HT-29 (cell line): ENCODE measurements around the gene DEK. TPM values are rescaled to one million over a fixed set of nuclear protein-coding genes. Genes with fewer than 3 reads are reported as not detected.
A peak's percentile ranks its signal among the peaks of the same experiment; 100 is the strongest.
"Not testable (repeated sequence)": the region's sequence is repeated elsewhere in the genome, so short reads cannot be mapped to it uniquely, and the experiment has no call there.

ENCODE experiments used
- DNase-seq: peaks from one replicate; pipeline ENCODE4 v3.0.0-alpha.2; 2015; ENCODE audit warnings: low spot score
- total RNA-seq: library from RNA; depleted of rRNA; stranded (reverse); fragments of >200 nt; shearing (Covaris generic); gene quantifications from 2 replicates; pipeline ENCODE4 v1.2.3, GENCODE V29; 2014; rRNA removed

Gene DEK
- total RNA-seq = 139 and 141 TPM in 2 replicates

DNA sequence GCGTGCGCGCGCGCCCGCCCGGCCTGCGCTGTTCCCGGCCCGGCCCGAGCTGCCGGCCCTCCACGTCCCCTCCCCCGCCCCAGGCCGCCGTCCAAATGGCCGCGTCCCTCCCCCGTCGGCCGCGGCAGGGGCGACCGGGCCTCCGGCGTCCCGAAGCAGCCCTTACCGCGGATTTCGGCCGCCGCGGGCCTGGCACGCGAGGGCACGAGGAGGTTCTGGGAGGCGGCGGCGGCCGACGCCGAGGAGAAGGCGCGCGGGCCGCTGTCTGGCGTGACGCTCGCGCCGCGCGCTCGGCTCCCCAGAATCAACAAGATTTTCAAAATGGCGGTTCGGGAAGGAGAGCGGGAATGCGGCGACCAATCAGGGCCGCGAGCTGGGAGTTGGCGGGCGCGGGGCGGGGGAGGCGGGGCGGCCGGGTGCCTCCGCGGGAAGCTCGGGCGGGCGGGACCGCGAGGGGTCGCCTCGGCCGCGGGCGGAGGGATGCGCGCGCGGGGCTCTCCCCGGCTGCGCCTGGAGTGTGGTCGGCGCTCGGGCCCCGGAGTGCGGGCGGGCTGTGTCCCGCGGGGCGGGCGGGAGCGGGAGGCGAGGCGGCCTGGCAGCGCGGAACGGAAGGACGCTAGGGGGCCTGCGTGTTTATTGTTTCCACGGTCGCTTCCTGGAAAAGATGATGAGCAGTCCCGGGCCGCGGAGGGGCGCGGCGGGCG is at the start of gene DEK:
TSS of gene DEK (minus strand) at position 312 of the 704 bp plus-strand sequence. CDS start 543 bp downstream, outside the sequence.
- DNase-seq = peak; percentile 80

- DNase-seq = no peak
Observed at GRCh38 chr6:18312368-18312767, 48.0 kb upstream of the DEK start.

DNA sequence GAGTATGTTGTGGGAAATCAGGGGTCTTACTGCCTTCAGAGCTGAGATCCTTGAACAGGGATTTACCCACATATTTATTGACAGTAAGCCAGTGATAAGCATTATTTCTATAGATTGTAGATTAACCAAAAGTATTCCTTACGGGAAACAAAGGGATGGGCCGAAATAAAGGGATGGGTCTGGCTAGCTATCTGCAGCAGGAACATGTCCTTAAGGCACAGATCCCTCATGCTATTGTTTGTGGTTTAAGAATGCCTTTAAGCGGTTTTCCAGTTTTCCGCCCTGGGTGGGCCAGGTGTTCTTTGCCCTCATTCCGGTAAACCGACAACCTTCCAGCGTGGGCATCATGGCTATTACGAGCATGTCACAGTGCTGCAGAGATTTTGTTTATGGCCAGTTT is 45.7 kb upstream of the DEK start:
- not testable (repeated sequence) for DNase-seq

DNA sequence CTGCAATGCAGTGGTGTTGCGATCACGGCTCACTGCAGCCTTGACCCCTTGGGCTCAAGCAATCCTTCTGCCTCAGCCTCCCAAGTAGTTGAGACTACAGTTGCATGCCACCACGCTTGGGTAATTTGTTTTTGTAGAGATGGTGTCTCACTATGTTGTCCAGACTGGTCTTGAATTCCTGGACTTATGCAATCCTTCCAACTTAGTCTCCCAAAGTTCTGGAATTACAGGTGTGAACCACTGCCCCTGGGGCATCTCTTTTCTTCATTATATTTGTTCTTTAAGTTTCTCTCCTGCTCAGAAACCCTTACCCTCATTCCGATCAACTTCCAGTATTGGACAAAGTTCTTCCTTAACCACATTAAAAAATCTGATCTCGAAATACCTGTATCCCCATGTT is 44.7 kb upstream of the DEK start:
- DNase-seq = no peak

GRCh38 chr6:18308070-18308735 is 43.9 kb upstream of the DEK start:
- no peak for DNase-seq

DNA sequence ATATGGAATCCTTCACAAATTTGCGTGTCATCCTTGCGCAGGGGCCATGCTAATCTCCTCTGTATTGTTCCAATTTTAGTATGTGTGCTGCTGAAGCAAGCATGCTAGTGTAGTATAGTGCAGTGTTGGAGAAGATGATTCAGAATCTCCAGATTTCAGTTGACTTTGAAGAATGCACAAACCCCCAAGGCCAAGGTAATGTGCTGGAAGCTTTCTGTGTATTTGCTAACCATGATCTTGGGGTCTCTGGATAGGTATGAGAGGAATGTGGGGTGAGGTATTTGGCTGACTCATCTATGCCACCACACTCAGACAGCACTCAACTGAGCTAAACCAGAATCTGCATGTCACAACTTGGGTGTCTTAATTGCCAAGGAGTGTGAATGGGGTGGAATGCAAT is 42.6 kb upstream of the DEK start:
- no peak for DNase-seq

- DNase-seq = peak; percentile 28
Observed at GRCh38 chr6:18302561-18303439, 38.5 kb upstream of the DEK start.

DNA sequence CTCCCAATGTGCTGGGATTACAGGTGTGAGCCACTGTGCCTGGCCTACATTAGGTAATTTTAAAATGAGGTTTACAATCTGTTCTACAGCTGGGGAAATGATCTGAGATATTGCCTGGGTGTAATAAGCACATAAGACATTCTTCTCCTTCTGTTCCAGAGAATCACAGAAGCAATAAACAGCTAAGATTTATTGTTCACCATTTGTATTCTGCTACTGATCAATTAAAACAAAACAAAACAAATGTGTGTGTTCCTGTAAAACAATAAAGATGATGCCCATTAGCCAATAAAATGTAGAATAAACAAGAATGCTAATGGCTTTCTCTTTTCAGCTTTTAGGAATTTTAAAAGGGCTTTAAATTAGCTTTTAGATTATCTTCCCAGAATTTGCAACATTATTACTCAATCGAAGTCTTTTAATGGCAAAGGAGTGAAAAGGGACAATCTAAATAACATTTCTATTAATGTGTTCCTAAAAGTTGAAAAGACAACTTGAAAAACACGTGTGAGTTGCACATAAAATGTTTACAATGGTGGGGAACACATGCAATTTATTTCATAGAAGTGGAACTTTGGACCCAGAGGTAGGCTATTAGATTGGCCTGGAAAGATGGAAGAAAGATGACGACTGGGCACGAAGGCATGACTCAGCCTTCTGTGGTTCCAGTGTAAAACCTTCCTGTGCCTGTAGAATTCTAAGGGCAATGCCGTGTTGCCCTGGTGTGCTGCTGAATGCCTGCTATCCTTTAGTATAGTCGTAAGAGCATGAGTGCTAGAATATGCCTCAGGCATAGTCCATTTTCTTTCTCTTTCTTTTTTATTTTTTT is 29.0 kb upstream of the DEK start:
- peak; percentile 69 for DNase-seq

DNA sequence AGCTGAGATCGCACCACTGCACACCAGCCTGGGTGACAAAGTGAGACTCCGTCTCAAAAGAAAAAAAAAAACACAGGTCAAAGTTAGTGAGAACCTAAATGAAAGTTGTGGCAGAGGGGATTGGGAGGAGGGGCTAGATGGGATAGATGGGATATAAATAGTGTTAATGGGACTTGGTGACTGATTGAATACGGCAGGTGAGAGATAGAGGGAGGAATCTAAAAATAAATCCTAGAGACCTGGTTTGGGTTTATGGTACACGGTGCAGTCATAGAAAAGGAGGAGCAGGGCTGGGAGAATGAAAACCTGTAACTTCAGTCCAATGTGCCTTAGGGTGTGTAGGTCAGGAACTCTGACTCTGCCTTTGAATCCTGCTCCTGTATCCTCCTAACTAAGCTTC is 25.0 kb upstream of the DEK start:
- no peak for DNase-seq

DNA sequence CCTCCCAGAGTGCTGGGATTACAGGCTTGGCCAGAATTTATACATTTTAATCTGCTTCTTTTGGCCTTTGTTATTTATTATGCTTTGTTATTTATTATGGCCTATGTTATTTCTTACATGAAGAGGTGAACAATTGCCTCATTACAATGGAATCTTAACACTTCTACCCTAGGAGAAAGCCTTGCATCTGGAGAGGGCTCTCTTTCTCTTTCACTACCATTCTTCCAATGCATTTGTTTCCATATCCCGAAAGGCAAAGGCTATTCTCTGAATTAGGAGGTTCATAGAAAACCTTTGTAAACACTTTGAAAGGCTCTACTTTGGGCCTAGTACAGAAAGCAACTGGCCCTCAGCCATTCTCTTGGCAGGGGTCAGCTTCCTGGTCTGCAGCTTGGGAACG is 19.9 kb upstream of the DEK start:
- no peak for DNase-seq

DNA sequence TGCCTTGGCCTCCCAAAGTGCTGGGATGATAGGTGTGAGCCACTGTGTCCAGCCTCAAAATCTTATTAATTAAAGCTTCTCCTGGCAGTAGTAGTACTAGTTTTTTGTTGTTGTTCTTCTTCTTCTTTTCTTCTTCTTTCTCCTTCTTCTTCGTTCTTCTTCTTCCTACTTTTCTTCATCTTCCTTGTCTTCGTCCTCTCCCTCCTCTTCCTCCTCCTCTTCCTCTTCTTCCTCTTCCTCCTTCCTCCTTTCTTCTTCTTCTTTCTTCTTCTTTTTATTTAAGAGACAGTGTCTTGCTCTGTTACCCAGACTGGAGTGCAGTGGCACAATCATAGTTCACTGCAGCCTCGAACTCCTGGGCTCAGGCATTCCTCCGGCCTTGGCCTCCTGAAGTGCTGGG is 17.2 kb upstream of the DEK start:
- DNase-seq = no peak

DNA sequence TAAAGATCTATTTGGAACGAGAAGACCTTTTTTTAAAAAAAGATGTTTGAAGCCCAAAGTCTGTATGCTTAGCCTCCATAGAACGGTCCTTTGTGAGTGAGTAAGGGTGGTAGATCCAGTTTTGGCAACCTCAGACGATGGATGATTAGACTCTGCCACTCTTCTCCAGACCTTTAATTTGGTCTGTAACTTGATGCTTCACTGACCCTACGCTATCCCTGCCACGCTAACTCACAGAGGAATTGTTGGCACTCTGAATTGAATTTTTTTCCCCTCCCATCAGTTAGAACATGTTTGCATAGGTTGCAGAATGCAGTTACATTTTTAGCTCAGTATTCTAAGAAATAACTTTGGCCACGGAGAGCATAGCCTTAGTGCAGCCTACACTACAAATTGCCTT is 15.8 kb upstream of the DEK start:
- no peak for DNase-seq

DNA sequence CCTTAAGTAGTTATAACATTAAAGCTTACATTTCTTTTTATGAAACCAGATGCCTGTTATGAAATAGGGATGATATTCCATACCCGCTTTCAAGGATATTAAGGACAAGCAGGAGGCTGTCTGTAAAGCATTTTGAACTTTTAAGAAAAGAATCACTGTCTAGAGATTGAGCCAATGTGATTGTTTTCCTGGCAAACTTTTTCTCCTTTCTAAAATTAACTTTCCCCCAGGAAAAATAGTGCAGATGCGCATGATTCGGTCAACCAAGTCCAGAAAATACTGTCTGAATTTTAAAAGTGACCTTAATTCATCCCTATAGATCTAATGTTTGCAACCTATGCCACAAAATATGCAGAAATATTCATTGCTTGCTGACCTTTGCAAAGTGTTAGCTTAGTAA is 15.1 kb upstream of the DEK start:
- no peak for DNase-seq

- DNase-seq = no peak
Observed at GRCh38 chr6:18277237-18278006, 13.1 kb upstream of the DEK start.

DNA sequence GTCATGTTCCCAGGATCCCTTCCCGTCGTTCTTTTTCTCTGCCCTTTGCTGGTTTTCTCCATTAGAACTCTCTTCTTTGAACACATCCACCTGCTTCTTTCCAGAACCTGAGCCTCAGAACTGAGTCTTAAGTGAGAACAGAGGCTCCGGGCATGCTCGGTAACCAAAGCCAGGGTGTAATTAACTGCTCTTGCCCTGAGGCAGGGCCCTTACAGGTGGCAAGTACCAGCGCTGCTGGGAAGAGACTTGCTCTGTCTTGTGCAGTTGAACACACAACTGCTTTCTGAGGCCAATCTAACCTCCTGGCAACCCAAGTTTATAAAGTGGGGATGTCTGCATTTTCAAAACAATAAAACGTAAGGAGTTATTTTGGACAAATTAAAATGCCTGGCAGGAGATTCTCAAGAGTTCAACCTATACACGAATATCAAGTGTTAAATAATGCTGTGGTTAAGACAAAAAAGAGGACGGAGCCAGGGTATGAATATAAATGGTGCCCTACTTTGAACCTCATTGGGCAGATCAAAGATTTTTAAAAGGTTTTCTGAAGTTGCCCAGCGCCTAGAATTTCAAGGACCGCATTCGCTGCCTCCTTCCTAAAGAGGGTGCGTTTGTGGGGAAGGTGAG is 12.4 kb upstream of the DEK start:
- DNase-seq = no peak

DNA sequence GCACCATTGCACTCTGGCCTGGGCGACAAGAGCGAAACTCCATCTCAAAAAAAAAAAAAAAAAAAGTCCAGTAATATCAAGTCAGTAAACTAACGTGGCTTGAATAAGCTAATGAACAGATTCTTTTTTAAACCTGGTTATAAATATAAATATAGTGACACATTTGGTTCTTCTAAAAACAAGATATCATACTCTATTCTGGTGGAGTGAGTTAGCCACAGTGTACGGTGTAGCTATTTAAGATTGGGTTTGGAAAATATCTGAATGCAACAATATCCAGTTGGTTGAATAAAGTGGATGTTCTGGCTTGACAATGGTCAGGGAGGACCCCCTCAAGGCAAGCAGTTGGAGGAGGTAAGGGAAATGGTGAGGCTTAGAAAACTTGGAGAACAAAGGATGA is 5.9 kb upstream of the DEK start:
- DNase-seq = no peak

DNA sequence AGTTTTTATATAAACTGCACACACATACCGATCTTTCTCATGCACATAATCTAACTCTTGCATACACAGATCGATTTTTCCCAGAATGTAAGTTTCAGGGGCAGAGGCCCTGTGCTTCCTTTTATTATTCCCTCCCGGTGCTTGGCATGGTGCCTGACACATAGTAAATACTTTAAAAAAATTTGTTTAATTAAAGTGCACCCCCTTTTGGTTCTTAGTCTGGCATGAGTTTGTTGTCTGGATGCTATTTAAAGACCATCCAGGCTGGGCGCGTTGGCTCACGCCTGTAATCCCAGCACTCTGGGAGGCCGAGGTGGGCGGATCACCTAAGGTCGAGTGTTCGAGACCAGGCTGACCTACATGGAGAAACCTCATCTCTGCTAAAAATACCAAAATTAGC is 5.4 kb upstream of the DEK start:
- DNase-seq = no peak

DNA sequence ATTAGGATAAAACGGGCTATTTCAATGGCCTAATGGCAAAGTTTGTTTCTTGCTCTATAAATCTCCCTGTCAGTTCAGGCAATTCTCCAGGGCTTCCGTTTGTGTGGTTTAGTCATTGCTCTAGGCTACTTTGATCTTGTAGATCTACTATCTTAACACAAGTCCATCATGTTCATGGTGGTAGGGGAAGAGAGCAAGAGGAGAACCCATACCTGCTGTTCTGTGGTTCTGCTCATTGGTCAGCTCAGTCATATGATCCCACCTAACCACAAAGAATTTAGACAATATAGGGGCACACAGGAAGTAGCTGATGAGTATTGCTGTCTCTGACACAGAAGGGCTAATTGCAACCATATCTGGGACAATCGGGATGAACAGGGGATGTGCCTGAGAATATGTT is 4.9 kb upstream of the DEK start:
- DNase-seq = peak; percentile 48

DNA sequence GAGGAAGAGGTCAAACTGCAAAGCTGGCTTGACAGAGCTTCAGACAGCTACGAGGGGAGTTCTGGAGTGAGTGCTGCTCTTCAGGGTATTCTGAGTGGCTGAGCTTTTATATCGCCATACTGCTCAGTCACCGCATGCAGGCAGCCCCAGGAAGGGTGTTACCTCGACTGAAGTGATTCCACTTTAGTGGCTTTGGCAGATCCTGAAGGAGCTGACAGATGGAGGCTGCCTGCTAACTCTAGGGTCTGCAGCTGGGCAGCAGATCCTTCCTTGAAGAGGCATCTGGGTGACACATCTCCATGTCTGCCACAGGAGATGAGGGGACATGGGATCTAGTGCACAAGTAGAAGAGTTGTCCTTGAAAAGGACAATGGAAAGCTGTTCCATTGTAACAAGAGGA is 3.7 kb upstream of the DEK start:
- no peak for DNase-seq

- no peak for DNase-seq
Observed at GRCh38 chr6:18266523-18266912, 2.2 kb upstream of the DEK start.
